IPS-NIHi7 (cell line): Measurements from ENCODE around the gene S100A6.
"Not testable (repeated sequence)": the region's sequence is repeated elsewhere in the genome, so short reads cannot be mapped to it uniquely, and the experiment has no call there.

ENCODE experiments used
- DNase-seq: peaks from one replicate; pipeline ENCODE4 v3.0.0; 2012; ENCODE audit warnings: mixed read lengths; ENCODE audit errors: extremely low spot score

S100A6 gene

GRCh38 chr1:153531638-153532037, 4.2 kb downstream of the S100A6 start:
- no peak for DNase-seq

DNA sequence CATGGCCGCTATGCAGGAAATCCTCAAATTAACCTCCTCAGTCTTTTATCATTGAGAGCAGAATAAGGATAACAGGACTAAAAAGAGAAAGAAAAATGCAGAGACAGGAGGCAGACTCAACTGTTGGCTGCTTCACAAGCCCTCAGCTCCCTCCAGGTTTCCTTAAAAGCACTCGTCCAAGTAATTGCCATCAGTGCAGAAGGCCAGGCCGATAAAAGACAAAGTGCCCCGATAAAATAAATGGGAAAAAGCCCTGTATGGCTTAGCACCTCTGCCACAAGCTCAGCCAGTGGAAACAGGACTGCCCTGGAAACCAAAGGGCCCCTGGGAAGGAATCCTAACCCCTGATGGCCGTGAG, 8.1 kb downstream of the S100A6 start:
- no peak for DNase-seq

DNA sequence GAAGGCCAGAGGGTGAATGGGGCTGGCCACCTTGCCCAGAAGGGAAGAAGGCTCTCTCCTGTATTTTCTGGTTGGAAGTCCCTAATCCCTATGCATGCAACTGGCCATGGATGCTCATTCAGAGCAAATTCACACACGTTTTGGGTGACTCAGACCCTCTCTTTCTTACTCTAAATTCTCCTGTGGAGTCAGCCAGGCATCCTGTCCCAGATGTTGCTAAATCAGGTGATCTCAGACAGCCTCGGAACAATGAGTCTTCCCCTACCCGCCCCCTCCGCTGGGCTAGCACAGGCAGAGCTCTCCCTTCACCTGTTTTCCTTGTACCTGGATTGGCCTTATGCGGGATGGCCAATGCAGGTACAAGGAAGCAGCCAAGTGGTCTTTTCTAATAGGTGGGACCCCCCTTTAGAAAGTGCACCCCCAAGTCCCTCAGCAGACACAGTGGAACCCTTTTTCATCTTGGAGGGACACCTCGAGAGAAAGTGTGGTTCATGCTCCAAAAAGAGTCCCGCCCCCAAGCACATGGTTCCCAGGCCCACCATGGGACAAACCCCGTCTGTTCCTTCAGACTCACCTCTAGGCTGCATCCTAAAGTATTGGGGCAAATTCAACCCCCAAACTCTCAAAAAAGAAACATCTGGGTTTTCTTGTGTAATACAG, 8.6 kb downstream of the S100A6 start:
- peak; percentile 51 for DNase-seq

GRCh38 chr1:153526132-153526543, 9.7 kb downstream of the S100A6 start:
- no peak for DNase-seq

DNA sequence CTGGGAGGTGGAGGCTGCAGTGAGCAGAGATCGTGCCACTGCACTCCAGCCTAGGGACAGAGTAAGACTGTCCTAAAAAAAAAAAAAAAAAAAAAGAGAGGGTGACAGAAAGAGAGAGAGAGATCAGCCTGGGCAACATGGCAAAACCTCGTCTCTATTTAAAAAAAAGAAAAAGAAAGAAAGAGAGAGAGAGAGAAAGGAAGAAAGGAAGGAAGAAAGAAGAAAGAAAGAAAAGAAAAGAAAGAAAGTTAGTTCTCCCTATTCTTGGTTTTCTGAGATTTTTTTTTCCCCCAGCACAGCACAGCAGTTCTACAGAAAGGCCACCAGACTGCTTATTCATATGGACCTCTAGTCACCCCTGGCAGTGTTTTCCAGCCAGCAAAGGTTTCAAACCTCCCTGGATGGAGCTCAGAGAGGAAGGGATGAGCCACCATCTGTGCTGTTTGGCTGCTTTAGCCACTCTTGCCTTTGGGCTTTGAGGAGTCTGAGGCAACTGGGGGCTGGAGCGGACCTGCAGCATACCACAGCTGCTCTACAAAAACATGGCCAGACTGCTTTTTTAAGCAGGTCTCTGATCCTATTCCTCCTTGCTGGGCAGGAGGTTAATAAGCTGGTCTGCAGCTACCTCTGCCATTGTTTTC, 10.6 kb downstream of the S100A6 start:
- DNase-seq, result no peak

- not testable (repeated sequence) for DNase-seq
Observed at GRCh38 chr1:153522353-153523048, 13.3 kb downstream of the S100A6 start.

- not testable (repeated sequence) for DNase-seq
Observed at GRCh38 chr1:153521808-153522207, 14.0 kb downstream of the S100A6 start.

- DNase-seq, result no peak
Observed at GRCh38 chr1:153520818-153521476, 14.8 kb downstream of the S100A6 start.

GRCh38 chr1:153520137-153520691, 15.6 kb downstream of the S100A6 start:
- not testable (repeated sequence) for DNase-seq

GRCh38 chr1:153519242-153519641, 16.5 kb downstream of the S100A6 start:
- DNase-seq, result no peak

- DNase-seq, result no peak
Observed at GRCh38 chr1:153515504-153516394, 20.0 kb downstream of the S100A6 start.

GRCh38 chr1:153513666-153514065, 22.1 kb downstream of the S100A6 start:
- no peak for DNase-seq

GRCh38 chr1:153513023-153513422, 22.8 kb downstream of the S100A6 start:
- DNase-seq, result no peak

DNA sequence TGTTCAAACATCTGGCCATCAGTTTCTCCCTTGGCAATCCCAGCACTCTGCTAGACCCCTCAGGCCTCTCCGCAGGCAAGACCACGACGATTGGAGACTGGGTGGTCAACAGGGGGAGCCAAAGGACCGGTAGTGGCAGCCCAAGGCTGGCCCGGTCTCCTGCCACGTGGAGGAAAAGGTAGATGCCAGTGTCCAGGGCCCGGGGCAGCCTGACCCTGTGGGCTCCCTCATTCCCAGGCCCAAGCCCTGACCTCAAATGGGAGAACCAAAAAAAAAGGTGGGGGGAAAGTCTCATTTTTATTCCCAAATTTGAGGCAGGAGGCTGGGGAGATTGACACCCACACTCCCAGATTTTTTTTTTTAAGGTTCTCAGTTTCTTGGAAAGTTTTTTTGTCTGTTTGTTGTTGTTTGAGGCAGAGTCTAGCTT, 24.8 kb downstream of the S100A6 start:
- peak; percentile 93 for DNase-seq

DNA sequence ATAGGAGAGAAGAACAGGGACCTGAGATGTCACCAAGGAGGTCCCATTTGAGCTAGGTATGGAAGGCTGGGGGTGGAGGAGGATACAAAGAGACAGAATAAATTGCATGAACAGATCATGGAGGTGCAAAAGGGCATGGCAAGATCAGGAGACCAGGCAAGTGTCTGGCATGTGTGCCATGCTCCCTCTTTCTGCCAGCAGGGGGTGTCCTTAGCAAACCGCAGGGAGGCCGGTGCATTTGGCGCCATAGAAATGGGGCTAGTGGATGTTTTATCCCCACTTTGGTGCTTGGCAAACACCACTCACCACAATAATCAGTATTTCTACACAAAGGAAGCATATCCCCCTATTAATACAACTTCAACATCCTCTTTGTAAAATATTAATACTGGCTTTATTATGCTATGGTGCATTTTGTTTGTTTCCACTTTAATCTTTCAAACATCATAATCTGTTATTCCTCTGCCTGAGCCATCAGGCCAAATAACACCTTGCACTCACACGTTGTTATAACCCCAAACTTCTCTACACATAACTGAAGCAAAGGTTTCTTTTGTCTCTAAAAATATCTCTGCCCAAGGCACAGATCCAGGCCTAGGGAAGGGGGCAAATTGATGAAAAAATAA, 25.9 kb downstream of the S100A6 start:
- peak; percentile 69 for DNase-seq

- no peak for DNase-seq
Observed at GRCh38 chr1:153509036-153509435, 26.8 kb downstream of the S100A6 start.

- DNase-seq, result no peak
Observed at GRCh38 chr1:153507926-153508583, 27.7 kb downstream of the S100A6 start.

DNA sequence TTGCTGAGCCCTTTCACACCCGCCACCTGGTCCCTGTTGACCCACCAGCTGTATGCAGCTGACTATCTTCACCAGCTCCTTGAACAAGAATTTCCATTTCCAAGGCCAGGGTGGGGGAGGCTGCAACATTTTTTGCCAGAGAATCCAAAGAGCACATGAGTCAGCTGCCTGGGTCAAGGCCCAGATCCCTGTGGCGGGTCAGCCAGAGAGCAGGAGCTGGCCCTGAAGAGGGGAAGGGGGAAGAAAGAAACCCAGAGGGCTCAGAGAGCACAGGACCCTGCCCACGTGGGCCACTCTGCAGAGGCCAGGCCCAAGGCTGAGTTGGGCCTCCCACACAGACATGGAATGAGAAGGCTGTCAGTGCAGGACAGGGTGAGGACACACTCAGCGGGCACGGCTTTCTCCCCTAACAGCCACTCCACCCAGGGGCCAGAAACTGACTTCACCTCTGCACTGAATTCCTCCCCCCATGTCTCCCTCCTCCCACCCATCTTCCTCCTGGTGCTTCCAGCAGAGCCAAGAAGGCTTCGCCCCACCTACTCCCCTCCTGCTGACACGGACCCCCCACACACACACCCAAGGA, 28.9 kb downstream of the S100A6 start:
- DNase-seq, result peak; percentile 17

- no peak for DNase-seq
Observed at GRCh38 chr1:153506386-153506785, 29.4 kb downstream of the S100A6 start.

DNA sequence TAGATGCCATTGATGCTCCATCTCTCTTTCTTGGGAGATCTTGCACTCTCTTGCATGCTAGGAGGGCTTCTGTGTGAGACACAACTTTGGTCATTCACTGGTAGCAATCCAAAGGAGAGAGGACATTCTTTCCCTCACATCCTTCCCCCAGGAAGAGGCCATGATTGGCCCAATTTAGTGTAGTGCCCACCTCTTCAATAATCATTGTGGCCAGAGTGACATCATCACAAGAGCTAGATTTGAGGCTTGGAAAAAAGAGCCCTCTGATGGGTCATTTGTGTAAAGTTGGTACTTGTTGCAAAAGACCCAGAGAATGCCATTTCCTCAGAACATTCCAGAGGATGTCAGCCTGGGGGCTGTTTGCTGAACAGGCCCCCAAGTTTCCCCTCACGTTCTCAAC, 30.2 kb downstream of the S100A6 start:
- DNase-seq, result no peak
